KBM-7 (cell line): ENCODE results near the gene GOLGA6L2.
"Not testable (repeated sequence)": the region's sequence is repeated elsewhere in the genome, so short reads cannot be mapped to it uniquely, and the experiment has no call there.

Source experiments
- DNase-seq: peaks from one replicate; pipeline ENCODE4 v3.0.0-alpha.2; 2015
- in situ Hi-C: fragments of 300-500 bp; cut with MboI; formaldehyde crosslinking; loops from 2 replicates; pipeline ENCODE4 v1.14.3; 2020; ENCODE audit warnings: low sequenced_read_pairs, low pct_unique_long_range_greater_than_20kb, mixed read lengths

Gene GOLGA6L2

DNA sequence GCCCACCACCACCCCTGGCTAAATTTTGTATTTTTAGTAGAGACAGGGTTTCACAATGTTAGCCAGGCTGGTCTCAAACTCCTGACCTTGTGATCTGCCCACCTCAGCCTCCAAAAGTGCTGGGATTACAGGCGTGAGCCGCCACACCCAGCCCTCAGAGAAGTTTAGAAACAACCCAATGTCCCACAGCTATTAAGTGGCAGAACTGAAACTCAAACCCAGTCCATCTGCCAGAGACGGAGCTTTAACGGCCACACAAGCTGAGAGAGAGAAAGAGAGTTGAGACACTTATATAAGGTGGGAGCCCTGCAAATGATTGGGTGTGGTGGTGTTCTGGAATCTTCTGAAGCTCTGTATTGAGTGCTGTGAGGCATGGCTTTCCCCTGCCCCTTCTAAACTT lies 48.7 kb downstream of the GOLGA6L2 start:
- in situ Hi-C loops, DNase-seq: not testable (repeated sequence)

DNA sequence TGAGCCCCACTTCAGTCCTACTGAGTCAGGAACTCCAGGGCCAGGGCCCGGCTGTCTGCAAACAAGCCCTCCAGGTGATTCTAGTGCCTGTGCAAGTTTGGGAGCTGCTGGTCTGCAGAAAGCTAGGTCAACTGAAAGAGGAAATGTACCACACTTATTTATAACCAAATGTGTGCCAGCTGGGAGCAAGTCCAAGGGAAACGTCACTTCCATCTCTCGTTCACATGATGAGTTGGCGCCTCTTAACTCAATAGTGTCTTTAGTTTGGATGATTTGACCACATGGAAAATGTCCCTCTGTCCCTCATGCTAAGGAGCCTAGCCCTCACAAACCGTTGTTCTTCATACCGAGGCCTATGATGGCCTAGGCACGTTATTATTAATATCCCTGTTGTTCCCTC lies 49.3 kb downstream of the GOLGA6L2 start:
- no peak for DNase-seq
- in situ Hi-C loops, result no loop called here

DNA sequence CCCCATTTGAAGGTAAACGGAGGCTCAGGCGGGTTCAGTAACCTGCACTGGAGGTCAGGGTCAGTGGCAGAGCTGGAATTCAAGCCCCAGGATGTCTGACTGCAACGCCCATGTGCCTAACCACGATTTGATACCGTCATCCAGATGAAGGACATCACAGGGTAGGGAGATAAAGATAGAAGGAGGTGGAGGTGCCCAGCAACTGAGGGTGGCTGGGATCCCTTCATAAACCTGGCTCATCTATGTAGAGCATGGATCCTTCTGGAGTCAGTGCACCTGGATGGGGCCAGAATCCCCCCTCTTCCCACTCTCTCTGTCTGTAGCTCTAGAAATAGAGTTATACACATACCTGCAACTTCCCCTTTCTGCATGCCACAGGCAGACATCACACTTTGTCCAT lies 51.2 kb downstream of the GOLGA6L2 start:
- in situ Hi-C loops, result no loop called here
- no peak for DNase-seq

DNA sequence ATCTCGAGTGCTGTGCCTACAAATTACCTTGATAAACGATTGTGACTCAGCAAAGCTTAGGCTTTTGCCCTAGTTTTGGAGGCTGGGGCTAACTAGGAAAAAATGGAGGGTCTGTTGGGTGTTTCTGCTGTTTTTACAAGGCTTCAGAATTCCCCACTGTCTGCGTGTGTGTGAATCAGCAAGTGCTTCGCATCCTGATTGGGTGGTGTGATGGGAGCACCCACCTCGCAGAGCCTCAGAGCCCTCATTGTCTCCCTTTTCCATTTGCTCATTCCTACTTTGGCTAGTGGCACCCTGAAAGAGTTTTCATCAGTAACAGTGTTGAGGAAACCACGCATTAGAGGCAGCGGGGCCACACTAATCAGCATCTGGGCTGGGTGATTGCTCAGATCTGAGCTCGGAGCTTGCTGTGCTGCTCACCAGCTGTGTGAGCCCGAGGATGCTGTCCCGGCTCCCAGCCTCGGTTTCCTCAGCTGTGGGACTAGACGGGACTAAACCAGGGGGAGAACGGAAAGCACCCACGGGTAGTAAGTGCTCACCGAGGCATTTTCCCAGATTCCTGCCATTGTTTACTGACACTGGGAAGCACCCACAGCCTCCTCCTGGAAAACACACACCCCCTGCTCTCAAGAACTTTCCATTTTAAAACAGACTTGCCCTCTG lies 51.9 kb downstream of the GOLGA6L2 start:
- in situ Hi-C loops, result no loop called here

More for the DNA sequence above, 51.9 kb downstream of the GOLGA6L2 start:
- no peak for DNase-seq
